Measurements from ENCODE around the gene DIP2B.
A peak's percentile ranks its signal among the peaks of the same experiment; 100 is the strongest.

DIP2B gene

GRCh38 chr12:50533971-50534370 is 29.2 kb downstream of the DIP2B start:
- Histone ChIP-seq H3K4me3 (ENCODE audit: low read length) (no peak overlapping the region), H2AFZ (ENCODE audit: low read depth, low read length) (no peak overlapping the region), H3K36me3 (replicated peaks; ENCODE audit: low read depth, low read length) (peaks cover 11% of the 10 kb centered on the region), H3K27ac (ENCODE audit: low read length) (no peak overlapping the region), H3K27me3 (ENCODE audit: low read depth, low read length) (no peaks in the 10 kb centered on the region), H3K9me3 (ENCODE audit: insufficient read depth, low read length) (no peaks in the 10 kb centered on the region), H3K4me1 (ENCODE audit: low read length) (peaks cover 43% of the 10 kb centered on the region), H3K9ac (ENCODE audit: low read length) (no peak overlapping the region), H3K4me2 (ENCODE audit: low read length) (no peak overlapping the region), H4K20me1 (ENCODE audit: insufficient read depth, low read length) (no peaks in the 10 kb centered on the region), H3K79me2 (ENCODE audit: low read length) (peaks cover 14% of the 10 kb centered on the region; the same call in 1 of the 2 replicates)
- TF ChIP-seq CTCF (IDR thresholded peaks at IDR 0.05; ENCODE audit: low read depth, low read length): no peak

DNA sequence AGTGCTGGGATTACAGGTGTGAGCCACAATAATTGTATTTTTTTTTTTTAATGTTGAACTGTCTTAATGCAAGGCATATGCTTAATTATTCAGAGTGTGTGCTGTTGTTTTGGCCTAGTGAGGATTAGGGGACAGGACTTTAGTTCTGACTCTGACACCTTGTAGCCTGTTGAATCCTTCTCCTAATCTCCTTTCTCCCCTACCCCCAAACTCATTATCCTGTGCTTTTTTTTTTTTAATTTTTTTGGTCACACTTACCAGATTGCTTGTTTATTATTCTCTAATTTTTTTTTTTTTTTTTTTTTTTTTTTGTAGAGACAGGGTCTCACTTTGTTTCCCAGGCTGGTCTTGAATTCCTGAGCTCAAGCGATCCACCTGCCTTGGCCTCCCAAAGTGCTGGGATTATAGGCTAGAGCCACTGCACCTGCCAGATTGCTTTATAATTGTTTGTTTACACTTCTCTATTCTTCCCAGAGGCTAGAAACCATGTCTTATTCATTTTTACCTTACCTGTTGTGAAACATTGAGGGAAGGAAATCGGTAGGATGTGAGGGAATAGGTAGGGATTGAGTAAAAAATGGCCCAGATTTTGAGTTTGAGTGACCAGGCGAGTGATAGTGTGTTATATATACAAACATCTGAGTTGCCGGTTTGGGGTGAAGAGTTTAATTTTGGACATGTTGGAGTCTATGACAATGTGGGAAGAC is 32.2 kb downstream of the DIP2B start:
- Histone ChIP-seq H3K79me2 (ENCODE audit: low read length) (peaks cover 10% of the 10 kb centered on the region; the same call in 1 of the 2 replicates), H3K4me3 (ENCODE audit: low read length) (no peak overlapping the region), H3K27me3 (ENCODE audit: low read depth, low read length) (no peaks in the 10 kb centered on the region), H2AFZ (ENCODE audit: low read depth, low read length) (no peak overlapping the region), H3K4me1 (ENCODE audit: low read length) (peaks cover 30% of the 10 kb centered on the region), H4K20me1 (ENCODE audit: insufficient read depth, low read length) (no peaks in the 10 kb centered on the region), H3K9ac (ENCODE audit: low read length) (no peak overlapping the region), H3K9me3 (ENCODE audit: insufficient read depth, low read length) (no peaks in the 10 kb centered on the region), H3K27ac (ENCODE audit: low read length) (no peak overlapping the region), H3K4me2 (ENCODE audit: low read length) (no peak overlapping the region), H3K36me3 (replicated peaks; ENCODE audit: low read depth, low read length) (peaks cover 3% of the 10 kb centered on the region)
- no peak for TF ChIP-seq CTCF (IDR thresholded peaks at IDR 0.05; ENCODE audit: low read depth, low read length)
- TF ChIP-seq EZH2phosphoT487 (IDR thresholded peaks at IDR 0.05; ENCODE audit: low read depth): no peak

GRCh38 chr12:50537538-50537919 is 32.7 kb downstream of the DIP2B start:
- no peak overlapping the region for H3K4me2 ChIP-seq (ENCODE audit: low read length)
- H3K9me3 ChIP-seq (ENCODE audit: insufficient read depth, low read length): no peaks in the 10 kb centered on the region
- H3K79me2 ChIP-seq (ENCODE audit: low read length): peaks cover 11% of the 10 kb centered on the region; the same call in 1 of the 2 replicates
- H3K9ac ChIP-seq (ENCODE audit: low read length): no peak overlapping the region
- no peak overlapping the region for H3K4me3 ChIP-seq (ENCODE audit: low read length)
- H2AFZ ChIP-seq (ENCODE audit: low read depth, low read length): no peak overlapping the region
- 0 out of 2 replicates have a peak, but pooled peaks cover 3% of the 10 kb centered on the region for H4K20me1 ChIP-seq (ENCODE audit: insufficient read depth, low read length)
- H3K4me1 ChIP-seq (ENCODE audit: low read length): peaks cover 28% of the 10 kb centered on the region
- H3K36me3 ChIP-seq (replicated peaks; ENCODE audit: low read depth, low read length): peaks cover 3% of the 10 kb centered on the region
- TF ChIP-seq EZH2phosphoT487 (IDR thresholded peaks at IDR 0.05; ENCODE audit: low read depth) (no peak), CTCF (IDR thresholded peaks at IDR 0.05; ENCODE audit: low read depth, low read length) (no peak)
- H3K27ac ChIP-seq (ENCODE audit: low read length): no peak overlapping the region
- H3K27me3 ChIP-seq (ENCODE audit: low read depth, low read length): no peaks in the 10 kb centered on the region

GRCh38 chr12:50538182-50538581 is 33.4 kb downstream of the DIP2B start:
- TF ChIP-seq EZH2phosphoT487 (IDR thresholded peaks at IDR 0.05; ENCODE audit: low read depth) (no peak), CTCF (IDR thresholded peaks at IDR 0.05; ENCODE audit: low read depth, low read length) (no peak)
- Histone ChIP-seq H3K4me3 (ENCODE audit: low read length) (peak overlapping the region; percentile 22; the same call in 1 of the 2 replicates), H3K9ac (ENCODE audit: low read length) (no peak overlapping the region), H4K20me1 (ENCODE audit: insufficient read depth, low read length) (0 out of 2 replicates have a peak, but pooled peaks cover 3% of the 10 kb centered on the region), H3K9me3 (ENCODE audit: insufficient read depth, low read length) (no peaks in the 10 kb centered on the region), H3K36me3 (replicated peaks; ENCODE audit: low read depth, low read length) (peaks cover 3% of the 10 kb centered on the region), H2AFZ (ENCODE audit: low read depth, low read length) (no peak overlapping the region), H3K27me3 (ENCODE audit: low read depth, low read length) (no peaks in the 10 kb centered on the region), H3K4me1 (ENCODE audit: low read length) (peaks cover 24% of the 10 kb centered on the region), H3K27ac (ENCODE audit: low read length) (no peak overlapping the region), H3K4me2 (ENCODE audit: low read length) (peak overlapping the region; percentile 52), H3K79me2 (ENCODE audit: low read length) (peaks cover 9% of the 10 kb centered on the region; the same call in 1 of the 2 replicates)

Measured in OCI-LY3 (cell line).